KMS-11 (cell line): ENCODE data around the gene KRTAP10-1.

Experiments
- H2AFZ ChIP-seq: fragments of 200-600 bp; sonication (generic); 2 replicates; pipeline ENCODE4 v1.6.1; 2016; ENCODE audit warnings: antibody characterized with exemption, mixed run types, low read depth
- H3K27ac ChIP-seq: fragments of 200-600 bp; sonication (generic); 2 replicates; pipeline ENCODE4 v1.6.1; 2016; ENCODE audit warnings: mild to moderate bottlenecking, mixed run types
- H3K27me3 ChIP-seq: fragments of 200-600 bp; sonication (generic); 2 replicates; pipeline ENCODE4 v1.6.1; 2017; ENCODE audit warnings: mild to moderate bottlenecking, low read depth, mixed run types, moderate library complexity; ENCODE audit not compliant: insufficient read depth
- H3K36me3 ChIP-seq: fragments of 200-600 bp; sonication (generic); 2 replicates; pipeline ENCODE4 v1.6.1; 2017; ENCODE audit warnings: mild to moderate bottlenecking, mixed run types; ENCODE audit not compliant: insufficient read depth
- H3K4me1 ChIP-seq: fragments of 200-600 bp; sonication (generic); 2 replicates; pipeline ENCODE4 v1.6.1; 2016; ENCODE audit warnings: mild to moderate bottlenecking, low read depth, mixed run types; ENCODE audit not compliant: poor library complexity, severe bottlenecking
- H3K4me2 ChIP-seq: fragments of 200-600 bp; sonication (generic); 2 replicates; pipeline ENCODE4 v1.7.0; 2016; ENCODE audit warnings: mild to moderate bottlenecking, mixed run types
- H3K4me3 ChIP-seq: fragments of 200-600 bp; sonication (generic); IDR thresholded peaks from 2 replicates; pipeline ENCODE4 v1.6.1; 2017; ENCODE audit warnings: low read depth, low read length, mixed read lengths; ENCODE audit not compliant: insufficient read depth
- H3K79me2 ChIP-seq: fragments of 200-600 bp; sonication (generic); 2 replicates; pipeline ENCODE4 v1.6.1; 2016; ENCODE audit warnings: low read depth, mixed run types; ENCODE audit not compliant: insufficient read depth
- H3K9ac ChIP-seq: fragments of 200-600 bp; sonication (generic); 2 replicates; pipeline ENCODE4 v1.6.1; 2016; ENCODE audit warnings: mild to moderate bottlenecking, mixed run types
- H4K20me1 ChIP-seq: fragments of 200-600 bp; sonication (generic); 2 replicates; pipeline ENCODE4 v1.6.1; 2016; ENCODE audit warnings: mild to moderate bottlenecking, mixed run types; ENCODE audit not compliant: insufficient read depth
- TF ChIP-seq, protein P1 (sequence below): fragments of 200-600 bp; sonication (generic); conservative IDR thresholded peaks from 2 replicates; pipeline ENCODE4 v1.6.1; 2017; ENCODE audit warnings: low read depth, mild to moderate bottlenecking, antibody characterized with exemption, low read length, moderate library complexity, mixed read lengths

The KRTAP10-1 gene

DNA sequence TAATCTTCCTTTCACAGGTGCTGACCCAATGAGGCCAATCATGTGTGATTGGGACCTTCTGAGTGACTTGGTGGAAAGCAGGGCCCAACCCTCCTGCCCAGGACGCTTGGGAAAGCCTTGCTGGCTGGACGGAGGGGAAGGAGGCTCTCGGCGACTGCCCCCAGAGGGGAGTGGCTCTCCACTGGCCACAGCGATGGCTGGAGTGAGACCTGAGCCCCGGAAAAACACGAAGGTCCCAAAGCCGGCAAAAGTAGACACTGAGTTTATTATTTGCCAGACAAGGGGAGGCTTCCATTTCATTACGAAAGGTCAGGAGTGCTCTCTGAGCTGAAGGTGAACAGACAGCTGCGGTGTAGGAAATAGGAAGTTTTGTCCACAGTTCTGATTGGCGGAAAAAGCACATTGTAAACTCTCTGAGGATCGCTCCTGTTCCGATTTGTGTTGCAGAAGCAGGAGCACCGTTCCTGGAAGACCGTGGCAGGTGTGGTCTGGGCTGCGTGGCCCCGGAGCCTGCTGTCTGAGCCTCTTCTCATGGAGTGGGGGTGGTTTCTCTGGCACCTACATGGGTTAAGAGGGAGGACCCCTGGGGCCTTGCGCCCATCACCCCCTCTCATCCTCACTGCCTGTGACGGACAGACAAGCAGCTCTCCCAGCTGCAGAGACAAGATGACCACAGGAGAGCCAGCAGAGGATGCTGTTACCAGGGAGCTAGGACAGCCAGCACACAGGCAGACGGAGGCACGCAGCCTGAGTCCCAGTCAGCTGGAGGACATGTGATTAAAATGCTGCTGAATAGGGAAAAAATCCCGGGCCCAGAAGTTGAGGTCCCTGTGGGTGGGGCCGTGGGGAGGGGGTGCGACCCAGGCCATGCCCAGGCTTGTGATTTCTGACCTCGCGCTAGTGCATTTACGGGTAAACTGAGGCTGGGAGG lies 41.5 kb downstream of the KRTAP10-1 start:
- Histone ChIP-seq H3K4me2 (no peak overlapping the region), H4K20me1 (no peaks in the 10 kb centered on the region), H3K27me3 (peaks cover 99% of the 10 kb centered on the region), H3K4me1 (no peaks in the 10 kb centered on the region), H3K27ac (no peak overlapping the region), H2AFZ (no peak overlapping the region), H3K4me3 (no peak overlapping the region), H3K36me3 (no peaks in the 10 kb centered on the region), H3K9ac (no peak overlapping the region), H3K79me2 (no peaks in the 10 kb centered on the region)
- TF ChIP-seq, protein P1, sequence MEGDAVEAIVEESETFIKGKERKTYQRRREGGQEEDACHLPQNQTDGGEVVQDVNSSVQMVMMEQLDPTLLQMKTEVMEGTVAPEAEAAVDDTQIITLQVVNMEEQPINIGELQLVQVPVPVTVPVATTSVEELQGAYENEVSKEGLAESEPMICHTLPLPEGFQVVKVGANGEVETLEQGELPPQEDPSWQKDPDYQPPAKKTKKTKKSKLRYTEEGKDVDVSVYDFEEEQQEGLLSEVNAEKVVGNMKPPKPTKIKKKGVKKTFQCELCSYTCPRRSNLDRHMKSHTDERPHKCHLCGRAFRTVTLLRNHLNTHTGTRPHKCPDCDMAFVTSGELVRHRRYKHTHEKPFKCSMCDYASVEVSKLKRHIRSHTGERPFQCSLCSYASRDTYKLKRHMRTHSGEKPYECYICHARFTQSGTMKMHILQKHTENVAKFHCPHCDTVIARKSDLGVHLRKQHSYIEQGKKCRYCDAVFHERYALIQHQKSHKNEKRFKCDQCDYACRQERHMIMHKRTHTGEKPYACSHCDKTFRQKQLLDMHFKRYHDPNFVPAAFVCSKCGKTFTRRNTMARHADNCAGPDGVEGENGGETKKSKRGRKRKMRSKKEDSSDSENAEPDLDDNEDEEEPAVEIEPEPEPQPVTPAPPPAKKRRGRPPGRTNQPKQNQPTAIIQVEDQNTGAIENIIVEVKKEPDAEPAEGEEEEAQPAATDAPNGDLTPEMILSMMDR = no peak

DNA sequence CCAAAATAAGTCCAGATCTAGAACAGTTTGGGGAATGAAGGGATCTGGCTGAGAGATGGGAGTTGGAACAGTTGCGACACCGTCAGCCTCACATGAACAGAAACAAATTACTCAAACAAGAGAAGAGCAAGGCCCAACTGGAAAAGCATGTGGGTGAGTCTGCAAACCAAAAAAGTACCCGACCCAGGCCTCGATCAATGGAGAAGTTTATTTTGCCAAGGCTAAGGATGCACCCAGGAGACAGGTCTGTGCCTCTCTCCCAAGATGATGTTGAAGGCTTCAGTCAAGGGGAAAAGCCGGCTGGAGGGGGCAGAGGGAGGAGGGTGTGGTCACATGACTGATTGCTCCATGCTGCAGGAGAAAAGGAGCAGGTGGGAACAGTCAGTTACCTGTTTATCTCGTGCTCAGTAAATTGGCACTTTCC lies 42.3 kb downstream of the KRTAP10-1 start:
- H3K4me3 ChIP-seq = no peak overlapping the region

GRCh38 chr21:44496564-44497550 lies 43.1 kb downstream of the KRTAP10-1 start:
- H4K20me1 ChIP-seq = no peaks in the 10 kb centered on the region
- H3K4me1 ChIP-seq = no peaks in the 10 kb centered on the region
- no peaks in the 10 kb centered on the region for H3K79me2 ChIP-seq
- TF ChIP-seq, protein P1 = no peak
- no peak overlapping the region for H3K9ac ChIP-seq
- peaks cover 100% of the 10 kb centered on the region for H3K27me3 ChIP-seq
- no peak overlapping the region for H3K27ac ChIP-seq
- no peaks in the 10 kb centered on the region for H3K36me3 ChIP-seq
- H3K4me3 ChIP-seq = no peak overlapping the region
- no peak overlapping the region for H2AFZ ChIP-seq
- no peak overlapping the region for H3K4me2 ChIP-seq

More for the DNA sequence above, 42.3 kb downstream of the KRTAP10-1 start:
- H3K36me3 ChIP-seq = no peaks in the 10 kb centered on the region
- H2AFZ ChIP-seq = no peak overlapping the region
- no peaks in the 10 kb centered on the region for H3K4me1 ChIP-seq
- no peak overlapping the region for H3K27ac ChIP-seq
- TF ChIP-seq, protein P1 = no peak
- H3K27me3 ChIP-seq = peaks cover 100% of the 10 kb centered on the region
- H3K79me2 ChIP-seq = no peaks in the 10 kb centered on the region
- no peak overlapping the region for H3K4me2 ChIP-seq
- H3K9ac ChIP-seq = no peak overlapping the region
- no peaks in the 10 kb centered on the region for H4K20me1 ChIP-seq
